C4-2B (cell line): ENCODE measurements around the gene SEL1L.
A peak's percentile ranks its signal among the peaks of the same experiment; 100 is the strongest.

Experiments used
- H3K27ac ChIP-seq: fragments of 450-650 bp; 2 replicates; pipeline ENCODE4 v1.5.1; 2017
- CTCF ChIP-seq: fragments of 450-650 bp; conservative IDR thresholded peaks from 2 replicates; pipeline ENCODE4 v1.5.1; 2017; ENCODE audit warnings: mild to moderate bottlenecking
- ZFX ChIP-seq: fragments of 450-650 bp; IDR thresholded peaks from 2 replicates; pipeline ENCODE4 v1.6.1; 2017

The SEL1L gene

GRCh38 chr14:81437244-81437643 is 96.4 kb downstream of the SEL1L start:
- no peak overlapping the region for H3K27ac ChIP-seq
- TF ChIP-seq ZFX (no peak), CTCF (no peak)

- peak overlapping the region; percentile 56 for H3K27ac ChIP-seq
- TF ChIP-seq CTCF (no peak), ZFX (no peak)
Measured at GRCh38 chr14:81436296-81437138, 97.1 kb downstream of the SEL1L start.

- peak overlapping the region; percentile 56 for H3K27ac ChIP-seq
- no peak for TF ChIP-seq ZFX
- TF ChIP-seq CTCF = no peak
Measured at GRCh38 chr14:81435391-81436295, 98.0 kb downstream of the SEL1L start.

- TF ChIP-seq ZFX (no peak), CTCF (no peak)
- no peak overlapping the region for H3K27ac ChIP-seq
Measured at GRCh38 chr14:81435048-81435390, 98.6 kb downstream of the SEL1L start.

- H3K27ac ChIP-seq = no peak overlapping the region
- no peak for TF ChIP-seq CTCF
- no peak for TF ChIP-seq ZFX
Measured at GRCh38 chr14:81434230-81434629, 99.4 kb downstream of the SEL1L start.

GRCh38 chr14:81433378-81433777 is 100.3 kb downstream of the SEL1L start:
- no peak overlapping the region for H3K27ac ChIP-seq
- no peak for TF ChIP-seq CTCF
- no peak for TF ChIP-seq ZFX

GRCh38 chr14:81432219-81432661 is 101.4 kb downstream of the SEL1L start:
- H3K27ac ChIP-seq = no peak overlapping the region
- TF ChIP-seq ZFX (no peak), CTCF (no peak)
